ENCODE data around the gene CLCNKB.
"Not testable (repeated sequence)": the region's sequence is repeated elsewhere in the genome, so short reads cannot be mapped to it uniquely, and the experiment has no call there.

- TF ChIP-seq CTCF, POLR2A (IDR thresholded peaks at IDR 0.05): not testable (repeated sequence)
These were observed 928 bp upstream of the CLCNKB start for GRCh38 chr1:16042654-16043053.
